Stimulated activated memory B cell treated with anti-CD40 and anti-IgM and Interleukin-4, amounts not matched to agents 10 μg/mL and 1 μg/mL and 100 μg/mL, for 72 hours (primary cell): ENCODE data around the gene KDM4B.
A peak's percentile ranks its signal among the peaks of the same experiment; 100 is the strongest.

Experiments
- ATAC-seq: fragments of 150-1000 bp; cut with Tn5 transposase; 2 replicates; pipeline ENCODE4 v1.10.0; 2021
- H3K27ac Mint-ChIP-seq: one replicate; pipeline ENCODE4 v1.8.0; 2022; ENCODE audit warnings: mild to moderate bottlenecking, mixed read lengths
- H3K27me3 Mint-ChIP-seq: one replicate; pipeline ENCODE4 v1.8.0; 2022; ENCODE audit warnings: mixed read lengths
- H3K36me3 Mint-ChIP-seq: one replicate; pipeline ENCODE4 v1.8.0; 2022; ENCODE audit warnings: mixed read lengths
- H3K4me1 Mint-ChIP-seq: one replicate; pipeline ENCODE4 v1.8.0; 2022; ENCODE audit warnings: mixed read lengths
- H3K4me3 Mint-ChIP-seq: one replicate; pipeline ENCODE4 v1.8.0; 2022; ENCODE audit warnings: mild to moderate bottlenecking, moderate library complexity, mixed read lengths
- H3K9me3 Mint-ChIP-seq: one replicate; pipeline ENCODE4 v1.8.0; 2022; ENCODE audit warnings: mixed read lengths

KDM4B gene

GRCh38 chr19:5116292-5116691 lies 147.4 kb downstream of the KDM4B start:
- Mint-ChIP-seq H3K27ac (no peak overlapping the region), H3K9me3 (peaks cover 10% of the 10 kb centered on the region), H3K27me3 (no peaks in the 10 kb centered on the region), H3K4me3 (no peak overlapping the region), H3K4me1 (peaks cover 23% of the 10 kb centered on the region), H3K36me3 (peaks cover 53% of the 10 kb centered on the region)
- ATAC-seq, result no peak

GRCh38 chr19:5117421-5117820 lies 148.5 kb downstream of the KDM4B start:
- peaks cover 10% of the 10 kb centered on the region for H3K9me3 Mint-ChIP-seq
- no peak for ATAC-seq
- H3K36me3 Mint-ChIP-seq, result peaks cover 49% of the 10 kb centered on the region
- H3K27me3 Mint-ChIP-seq, result no peaks in the 10 kb centered on the region
- H3K27ac Mint-ChIP-seq, result peak overlapping the region; percentile 30
- no peak overlapping the region for H3K4me3 Mint-ChIP-seq
- H3K4me1 Mint-ChIP-seq, result peaks cover 33% of the 10 kb centered on the region

DNA sequence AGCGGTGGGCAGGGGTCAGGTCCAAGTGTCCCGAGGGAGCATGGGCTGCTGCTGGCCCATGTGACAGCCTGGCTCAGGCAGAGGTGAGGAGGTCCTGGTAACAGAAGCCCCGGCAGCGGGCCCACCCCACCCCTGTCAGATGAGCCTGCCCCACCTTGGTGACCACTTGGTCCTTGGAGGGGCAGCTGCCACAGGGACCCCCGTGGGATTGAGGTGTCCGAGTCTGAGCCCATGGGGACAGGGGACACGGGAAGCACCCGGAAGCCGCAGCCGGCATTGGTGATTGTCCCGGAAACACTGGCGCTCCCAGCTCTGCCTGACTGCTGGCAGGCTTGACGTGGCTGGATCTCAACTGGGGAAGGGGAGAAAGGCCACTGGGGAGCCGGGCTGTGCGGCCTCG lies 149.1 kb downstream of the KDM4B start:
- peaks cover 10% of the 10 kb centered on the region for H3K9me3 Mint-ChIP-seq
- peaks cover 46% of the 10 kb centered on the region for H3K36me3 Mint-ChIP-seq
- no peaks in the 10 kb centered on the region for H3K27me3 Mint-ChIP-seq
- no peak overlapping the region for H3K4me3 Mint-ChIP-seq
- H3K27ac Mint-ChIP-seq, result peak overlapping the region; percentile 30
- H3K4me1 Mint-ChIP-seq, result peaks cover 36% of the 10 kb centered on the region
- no peak for ATAC-seq

DNA sequence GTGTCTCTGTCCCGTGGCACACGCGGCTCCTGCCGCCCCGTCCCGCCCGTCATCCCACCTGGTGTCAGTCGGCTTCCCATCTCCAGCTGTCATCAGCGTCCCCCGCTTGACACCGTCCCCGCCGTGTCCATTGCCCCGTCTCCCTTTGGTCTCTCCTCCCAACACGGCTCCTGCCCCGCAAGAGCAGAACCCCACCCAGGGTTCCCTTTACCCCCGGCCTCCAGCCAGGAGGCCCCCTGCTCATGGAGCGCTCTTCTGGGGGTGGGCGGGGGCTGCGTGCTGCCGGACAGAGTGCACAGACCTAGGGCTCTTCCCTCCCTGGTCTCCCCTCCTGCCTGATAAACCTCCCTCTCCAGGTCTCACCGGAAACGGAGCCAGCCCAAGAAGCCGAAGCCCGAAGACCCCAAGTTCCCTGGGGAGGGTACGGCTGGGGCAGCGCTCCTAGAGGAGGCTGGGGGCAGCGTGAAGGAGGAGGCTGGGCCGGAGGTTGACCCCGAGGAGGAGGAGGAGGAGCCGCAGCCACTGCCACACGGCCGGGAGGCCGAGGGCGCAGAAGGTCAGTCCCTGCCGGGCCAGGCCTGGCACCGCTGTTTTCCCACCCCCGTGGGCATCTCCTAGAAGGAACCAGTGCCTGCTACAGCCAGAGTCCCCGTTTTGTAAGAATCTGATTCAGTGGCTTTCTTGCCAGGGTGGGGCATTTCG lies 150.5 kb downstream of the KDM4B start:
- peaks cover 37% of the 10 kb centered on the region for H3K4me1 Mint-ChIP-seq
- peaks cover 10% of the 10 kb centered on the region for H3K9me3 Mint-ChIP-seq
- no peak for ATAC-seq
- peaks cover 44% of the 10 kb centered on the region for H3K36me3 Mint-ChIP-seq
- no peaks in the 10 kb centered on the region for H3K27me3 Mint-ChIP-seq
- no peak overlapping the region for H3K4me3 Mint-ChIP-seq
- peak overlapping the region; percentile 8 for H3K27ac Mint-ChIP-seq

DNA sequence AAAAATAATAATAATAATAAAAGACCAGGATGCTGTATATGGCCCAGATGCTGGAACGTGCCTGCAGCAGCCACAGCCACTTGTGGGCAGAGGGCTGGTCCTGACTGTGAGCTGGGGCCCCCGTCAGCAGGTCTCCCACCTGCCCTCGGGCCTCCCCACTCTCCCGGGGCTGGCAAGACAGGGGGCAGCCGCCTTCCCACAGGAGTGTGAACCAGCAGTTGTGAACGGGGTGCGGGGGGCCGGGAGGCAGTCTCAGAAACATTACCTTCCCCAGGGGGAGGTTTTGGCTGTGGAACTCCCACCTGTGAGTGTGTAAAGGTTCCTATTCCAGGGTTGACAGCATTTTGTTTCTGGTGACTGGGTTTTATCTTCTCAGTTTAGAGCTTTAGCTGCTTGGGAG lies 151.4 kb downstream of the KDM4B start:
- Mint-ChIP-seq H3K27me3 (no peaks in the 10 kb centered on the region), H3K36me3 (peaks cover 35% of the 10 kb centered on the region), H3K9me3 (peaks cover 10% of the 10 kb centered on the region), H3K4me3 (no peak overlapping the region), H3K4me1 (peaks cover 46% of the 10 kb centered on the region), H3K27ac (no peak overlapping the region)
- no peak for ATAC-seq

- H3K36me3 Mint-ChIP-seq, result peaks cover 30% of the 10 kb centered on the region
- H3K4me3 Mint-ChIP-seq, result no peak overlapping the region
- H3K9me3 Mint-ChIP-seq, result peaks cover 5% of the 10 kb centered on the region
- peaks cover 46% of the 10 kb centered on the region for H3K4me1 Mint-ChIP-seq
- no peaks in the 10 kb centered on the region for H3K27me3 Mint-ChIP-seq
- no peak for ATAC-seq
- H3K27ac Mint-ChIP-seq, result peak overlapping the region; percentile 46
Measured at GRCh38 chr19:5120833-5121232, 151.9 kb downstream of the KDM4B start.

DNA sequence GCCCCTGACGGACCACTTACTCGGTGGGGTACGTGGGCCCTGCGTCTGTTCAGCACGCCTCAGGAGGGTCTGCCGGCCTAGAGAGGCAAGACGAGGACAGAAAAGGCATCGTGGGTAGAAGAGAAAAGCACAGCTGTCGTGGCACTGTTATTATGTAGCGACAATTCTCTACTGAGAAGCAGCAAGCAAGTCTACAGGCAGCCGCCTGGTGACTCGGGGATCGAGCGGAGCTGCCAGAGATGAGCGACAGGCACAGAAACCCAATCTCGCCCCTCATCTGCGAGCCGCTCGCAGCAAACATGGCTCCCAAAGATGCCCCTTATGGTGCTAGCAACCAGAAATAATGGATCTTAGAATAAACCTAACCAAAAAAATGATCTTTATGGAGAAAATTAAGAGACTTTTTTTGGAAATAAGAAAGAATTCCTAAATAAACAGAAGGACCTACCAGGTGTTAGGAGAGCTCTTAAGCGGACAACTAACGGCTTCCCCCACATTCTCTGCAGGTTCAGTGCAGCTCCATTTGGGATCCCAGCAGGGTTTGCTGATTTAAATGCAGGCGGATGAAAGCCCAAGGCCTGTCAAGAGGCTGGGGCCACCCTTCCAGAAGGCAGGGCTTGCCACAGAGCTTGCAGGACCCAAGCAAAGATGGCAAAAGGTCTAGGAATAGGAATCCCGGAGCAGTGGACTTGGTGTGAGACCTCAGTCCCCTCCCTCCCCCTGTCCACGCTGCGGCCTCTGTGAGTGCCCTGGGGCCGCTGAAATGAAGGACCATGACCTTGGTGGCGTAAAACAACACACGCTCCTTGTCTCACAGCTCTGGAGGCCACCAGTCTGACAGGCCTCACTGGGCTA lies 152.6 kb downstream of the KDM4B start:
- Mint-ChIP-seq H3K4me3 (no peak overlapping the region), H3K4me1 (peaks cover 48% of the 10 kb centered on the region), H3K27ac (peak overlapping the region; percentile 85), H3K36me3 (peaks cover 25% of the 10 kb centered on the region), H3K9me3 (peaks cover 2% of the 10 kb centered on the region), H3K27me3 (no peaks in the 10 kb centered on the region)
- no peak for ATAC-seq

DNA sequence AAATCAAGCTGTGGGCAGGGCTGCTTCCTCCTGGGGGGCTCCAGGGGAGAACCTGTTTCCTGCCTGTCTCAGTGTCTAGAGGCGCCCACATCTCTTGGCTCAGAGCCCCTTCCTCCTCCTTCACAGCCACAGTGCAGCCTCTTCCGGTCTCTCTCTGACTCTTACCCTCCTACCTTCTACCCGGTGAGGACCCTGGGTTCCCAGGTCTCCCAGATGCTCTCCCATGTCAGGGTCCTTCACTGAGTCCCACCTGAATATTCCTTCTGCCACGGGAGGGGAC lies 153.1 kb downstream of the KDM4B start:
- peaks cover 23% of the 10 kb centered on the region for H3K36me3 Mint-ChIP-seq
- H3K27me3 Mint-ChIP-seq, result no peaks in the 10 kb centered on the region
- H3K27ac Mint-ChIP-seq, result peak overlapping the region; percentile 85
- no peaks in the 10 kb centered on the region for H3K9me3 Mint-ChIP-seq
- ATAC-seq, result no peak
- peaks cover 49% of the 10 kb centered on the region for H3K4me1 Mint-ChIP-seq
- no peak overlapping the region for H3K4me3 Mint-ChIP-seq

GRCh38 chr19:5122671-5123409 lies 153.9 kb downstream of the KDM4B start:
- no peak overlapping the region for H3K4me3 Mint-ChIP-seq
- no peaks in the 10 kb centered on the region for H3K27me3 Mint-ChIP-seq
- H3K36me3 Mint-ChIP-seq, result peaks cover 23% of the 10 kb centered on the region
- H3K9me3 Mint-ChIP-seq, result no peaks in the 10 kb centered on the region
- peaks cover 57% of the 10 kb centered on the region for H3K4me1 Mint-ChIP-seq
- no peak for ATAC-seq
- H3K27ac Mint-ChIP-seq, result peak overlapping the region; percentile 85

DNA sequence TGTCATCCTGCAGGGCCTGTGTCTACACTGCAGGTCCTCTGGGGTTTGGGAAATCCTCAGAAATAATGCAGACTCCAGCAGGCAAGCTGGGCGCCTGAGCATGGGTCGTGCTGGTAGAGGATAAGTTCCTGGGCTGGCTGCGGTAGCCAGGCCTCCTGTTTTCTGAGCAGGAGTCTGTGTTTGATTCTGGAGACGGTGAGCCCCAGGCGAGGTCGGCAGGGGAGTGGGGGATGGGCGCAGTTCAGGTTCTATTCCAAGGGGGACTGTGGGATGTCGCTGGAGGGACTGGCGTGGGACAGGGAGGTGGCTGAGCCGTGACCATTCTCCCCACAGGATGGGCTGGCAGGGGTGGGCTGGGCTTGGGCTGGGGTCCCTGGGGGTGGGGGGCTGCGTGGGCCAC lies 154.7 kb downstream of the KDM4B start:
- Mint-ChIP-seq H3K4me1 (peaks cover 59% of the 10 kb centered on the region), H3K36me3 (peaks cover 23% of the 10 kb centered on the region), H3K27me3 (no peaks in the 10 kb centered on the region), H3K27ac (peak overlapping the region; percentile 17), H3K4me3 (no peak overlapping the region), H3K9me3 (no peaks in the 10 kb centered on the region)
- ATAC-seq, result no peak

- Mint-ChIP-seq H3K27ac (peak overlapping the region; percentile 99), H3K36me3 (peaks cover 16% of the 10 kb centered on the region), H3K4me3 (no peak overlapping the region), H3K4me1 (peaks cover 63% of the 10 kb centered on the region), H3K9me3 (no peaks in the 10 kb centered on the region), H3K27me3 (no peaks in the 10 kb centered on the region)
- ATAC-seq, result no peak
Measured at GRCh38 chr19:5124111-5124855, 155.4 kb downstream of the KDM4B start.

DNA sequence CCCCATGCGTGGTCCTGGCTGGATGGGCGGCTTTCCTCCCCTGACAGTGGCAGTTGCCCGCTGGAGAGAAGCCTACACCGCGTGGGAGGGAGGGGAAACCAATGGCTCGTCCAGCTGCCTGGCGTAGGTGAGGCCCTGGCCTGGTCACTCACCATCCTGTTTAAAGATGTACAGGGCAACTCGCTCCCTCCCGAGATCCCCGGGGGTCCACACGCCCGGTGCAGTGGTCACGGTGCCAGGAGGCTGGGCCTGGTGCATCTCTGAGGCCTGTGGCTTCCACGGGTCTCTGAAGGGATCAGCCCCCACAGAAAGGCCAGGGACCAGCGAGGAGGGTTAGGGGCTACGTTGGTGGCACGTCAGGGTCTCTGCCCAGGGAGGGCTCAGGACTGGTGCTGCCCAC lies 156.5 kb downstream of the KDM4B start:
- peak overlapping the region; percentile 99 for H3K27ac Mint-ChIP-seq
- no peak overlapping the region for H3K4me3 Mint-ChIP-seq
- ATAC-seq, result no peak
- H3K4me1 Mint-ChIP-seq, result peaks cover 74% of the 10 kb centered on the region
- H3K36me3 Mint-ChIP-seq, result peaks cover 13% of the 10 kb centered on the region
- H3K27me3 Mint-ChIP-seq, result no peaks in the 10 kb centered on the region
- H3K9me3 Mint-ChIP-seq, result no peaks in the 10 kb centered on the region

- Mint-ChIP-seq H3K4me3 (no peak overlapping the region), H3K9me3 (no peaks in the 10 kb centered on the region), H3K36me3 (peaks cover 12% of the 10 kb centered on the region), H3K27me3 (no peaks in the 10 kb centered on the region), H3K27ac (peak overlapping the region; percentile 99), H3K4me1 (peaks cover 77% of the 10 kb centered on the region)
- ATAC-seq, result no peak
Measured at GRCh38 chr19:5125797-5126497, 157.0 kb downstream of the KDM4B start.

DNA sequence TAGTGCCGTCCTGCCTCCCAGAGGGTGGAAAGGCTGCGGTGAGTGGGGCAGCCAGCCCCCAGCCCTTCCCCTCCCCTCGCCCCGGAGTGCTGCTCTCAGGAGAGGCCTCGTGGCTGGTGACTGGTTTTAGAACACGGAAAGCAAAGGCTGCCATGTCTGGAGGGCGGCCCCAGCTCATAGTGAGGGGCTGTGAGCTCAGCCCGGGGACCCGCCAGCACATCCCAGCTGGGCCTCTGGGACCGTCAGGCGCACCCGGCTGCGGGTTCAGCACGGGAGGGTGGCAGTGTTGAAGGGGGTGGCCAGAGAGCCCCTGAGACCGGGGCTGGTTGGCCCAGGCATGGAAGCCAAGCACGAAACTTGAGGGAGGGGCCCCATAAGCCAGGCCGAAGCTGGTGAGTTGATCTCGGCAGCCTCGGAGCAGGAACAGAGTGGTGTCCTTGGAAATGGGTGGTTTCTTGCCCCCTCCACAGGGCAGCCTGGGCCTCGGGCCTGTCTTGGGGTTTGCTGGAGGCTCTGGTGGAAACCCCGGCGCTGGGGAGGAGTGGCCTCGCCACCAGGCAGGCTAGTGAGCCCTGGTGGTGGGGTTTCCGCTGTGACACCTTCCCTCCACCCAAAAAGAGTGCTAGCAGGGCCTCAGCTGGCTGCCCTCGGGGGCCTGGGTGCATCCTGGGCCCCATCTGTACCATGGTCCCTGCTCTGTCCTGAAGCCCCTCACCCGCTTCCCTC lies 157.7 kb downstream of the KDM4B start:
- peaks cover 11% of the 10 kb centered on the region for H3K36me3 Mint-ChIP-seq
- H3K4me1 Mint-ChIP-seq, result peaks cover 79% of the 10 kb centered on the region
- no peaks in the 10 kb centered on the region for H3K9me3 Mint-ChIP-seq
- peak overlapping the region; percentile 99 for H3K27ac Mint-ChIP-seq
- peak; percentile 28 for ATAC-seq
- no peaks in the 10 kb centered on the region for H3K27me3 Mint-ChIP-seq
- H3K4me3 Mint-ChIP-seq, result peak overlapping the region; percentile 59
